Measurements from ENCODE around the gene REXO5. TPM values are rescaled to one million over a fixed set of nuclear protein-coding genes. Genes with fewer than 3 reads are reported as not detected.
A peak's percentile ranks its signal among the peaks of the same experiment; 100 is the strongest.

Gene REXO5
- total and polyA plus RNA-seq, 4 donors: 10.8 to 12.7 (median 11.5) TPM

- peak in 1 of 6 donors; percentile 69 for DNase-seq (ENCODE audit: low read depth in 4 of 6, low spot score in 6 of 6)
- Histone ChIP-seq H3K4me3 (ENCODE audit: low read depth, low read length) (no peak overlapping the region), H3K9me3 (ENCODE audit: control insufficient read depth, insufficient read depth, low read length) (no peaks in the 10 kb centered on the region), H3K27ac (ENCODE audit: low read depth, low read length) (no peak overlapping the region), H3K4me1 (ENCODE audit: control insufficient read depth, insufficient read depth, low read length) (no peaks in the 10 kb centered on the region), H3K36me3 (ENCODE audit: control insufficient read depth, insufficient read depth, low read length) (no peaks in the 10 kb centered on the region), H3K27me3 (ENCODE audit: control insufficient read depth, insufficient read depth, low read length) (no peaks in the 10 kb centered on the region)
- WGBS (ENCODE audit: insufficient coverage): no CpG with 5 or more reads among the region's 7 CpGs
These were observed 73.1 kb downstream of the REXO5 start for GRCh38 chr16:20879175-20880040.

DNA sequence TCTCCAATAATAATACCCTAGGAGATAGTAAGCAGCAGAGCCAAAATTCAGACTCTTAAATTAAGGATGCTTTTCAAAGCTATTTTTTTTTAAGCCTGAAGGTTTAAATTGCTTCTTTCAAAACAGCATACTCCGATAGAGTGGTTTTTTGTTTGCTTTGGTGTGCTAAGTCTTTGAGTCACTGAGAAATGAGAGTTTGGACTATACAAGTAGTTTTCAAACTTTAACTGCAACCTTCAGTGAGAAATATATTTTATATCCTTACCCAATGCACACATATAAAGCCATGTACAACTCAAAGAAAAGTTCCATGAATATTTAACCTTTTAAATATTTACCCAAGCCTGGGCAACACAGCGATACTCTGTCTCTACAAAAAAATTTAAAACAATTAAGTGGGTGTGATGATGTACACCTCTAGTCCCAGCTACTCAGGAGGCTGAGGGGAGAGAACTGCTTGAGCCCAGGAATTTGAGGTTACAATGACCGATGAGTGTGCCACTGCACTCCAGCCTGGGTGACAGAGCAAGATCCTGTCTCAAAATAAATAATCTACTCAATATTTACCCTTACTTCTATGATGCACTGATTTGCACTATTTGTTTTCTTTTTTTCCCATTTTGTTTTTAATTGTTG, 74.7 kb downstream of the REXO5 start:
- WGBS (ENCODE audit: insufficient coverage): 80% methylated on average over 1 of the region's 3 CpGs
- Histone ChIP-seq H3K36me3 (ENCODE audit: control insufficient read depth, insufficient read depth, low read length) (no peaks in the 10 kb centered on the region), H3K27ac (ENCODE audit: low read depth, low read length) (no peak overlapping the region), H3K4me1 (ENCODE audit: control insufficient read depth, insufficient read depth, low read length) (no peaks in the 10 kb centered on the region), H3K9me3 (ENCODE audit: control insufficient read depth, insufficient read depth, low read length) (no peaks in the 10 kb centered on the region), H3K4me3 (ENCODE audit: low read depth, low read length) (no peak overlapping the region), H3K27me3 (ENCODE audit: control insufficient read depth, insufficient read depth, low read length) (no peaks in the 10 kb centered on the region)
- DNase-seq (ENCODE audit: low read depth in 4 of 6, low spot score in 6 of 6): no peak

DNA sequence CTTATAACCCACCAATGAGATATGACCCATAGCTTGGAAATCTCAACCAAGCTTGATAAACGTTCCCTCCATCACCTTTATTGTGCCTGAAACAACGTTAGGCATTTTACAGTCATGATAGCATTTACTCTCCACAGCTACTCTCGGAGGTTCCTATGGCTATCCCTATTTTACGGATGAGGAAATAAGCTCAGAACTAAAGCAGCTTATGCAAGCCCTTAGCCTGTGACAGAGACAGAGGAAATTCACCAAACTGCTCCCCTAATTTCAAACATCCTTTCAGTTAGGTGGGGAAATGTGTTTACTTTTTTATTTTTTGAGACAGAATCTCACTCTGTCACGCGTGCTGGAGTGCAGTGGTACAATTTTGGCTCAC, 75.2 kb downstream of the REXO5 start:
- H3K36me3 ChIP-seq (ENCODE audit: control insufficient read depth, insufficient read depth, low read length): no peaks in the 10 kb centered on the region
- H3K4me3 ChIP-seq (ENCODE audit: low read depth, low read length): no peak overlapping the region
- H3K27me3 ChIP-seq (ENCODE audit: control insufficient read depth, insufficient read depth, low read length): no peaks in the 10 kb centered on the region
- no peak for DNase-seq (ENCODE audit: low read depth in 4 of 6, low spot score in 6 of 6)
- H3K9me3 ChIP-seq (ENCODE audit: control insufficient read depth, insufficient read depth, low read length): no peaks in the 10 kb centered on the region
- WGBS (ENCODE audit: insufficient coverage): no CpG with 5 or more reads among the region's 6 CpGs
- H3K4me1 ChIP-seq (ENCODE audit: control insufficient read depth, insufficient read depth, low read length): no peaks in the 10 kb centered on the region
- no peak overlapping the region for H3K27ac ChIP-seq (ENCODE audit: low read depth, low read length)

- Histone ChIP-seq H3K27ac (ENCODE audit: low read depth, low read length) (no peak overlapping the region), H3K27me3 (ENCODE audit: control insufficient read depth, insufficient read depth, low read length) (no peaks in the 10 kb centered on the region), H3K4me1 (ENCODE audit: control insufficient read depth, insufficient read depth, low read length) (no peaks in the 10 kb centered on the region), H3K9me3 (ENCODE audit: control insufficient read depth, insufficient read depth, low read length) (no peaks in the 10 kb centered on the region), H3K4me3 (ENCODE audit: low read depth, low read length) (no peak overlapping the region), H3K36me3 (ENCODE audit: control insufficient read depth, insufficient read depth, low read length) (no peaks in the 10 kb centered on the region)
- WGBS (ENCODE audit: insufficient coverage): no CpG with 5 or more reads among the region's 5 CpGs
- DNase-seq (ENCODE audit: low read depth in 4 of 6, low spot score in 6 of 6): no peak
These were observed 77.4 kb downstream of the REXO5 start for GRCh38 chr16:20883554-20884239.

DNA sequence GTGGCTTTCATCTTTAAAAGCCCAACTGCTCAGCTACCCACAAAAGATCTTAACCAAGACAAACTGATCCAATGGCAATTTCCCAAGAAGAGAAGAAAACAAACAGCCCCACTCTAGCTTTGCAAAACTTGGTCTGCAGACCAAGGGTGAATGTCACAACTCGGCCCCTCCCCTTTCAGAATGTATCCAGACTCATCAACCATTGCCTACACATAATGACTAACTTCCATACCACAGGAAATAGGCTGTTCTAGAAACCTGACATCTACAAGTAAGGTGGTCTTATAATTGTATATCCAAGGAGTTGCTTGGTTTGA, 77.9 kb downstream of the REXO5 start:
- WGBS (ENCODE audit: insufficient coverage): 60% methylated on average over 1 of the region's 1 CpG
- Histone ChIP-seq H3K4me1 (ENCODE audit: control insufficient read depth, insufficient read depth, low read length) (no peaks in the 10 kb centered on the region), H3K27me3 (ENCODE audit: control insufficient read depth, insufficient read depth, low read length) (no peaks in the 10 kb centered on the region), H3K4me3 (ENCODE audit: low read depth, low read length) (no peak overlapping the region), H3K9me3 (ENCODE audit: control insufficient read depth, insufficient read depth, low read length) (no peaks in the 10 kb centered on the region), H3K27ac (ENCODE audit: low read depth, low read length) (no peak overlapping the region), H3K36me3 (ENCODE audit: control insufficient read depth, insufficient read depth, low read length) (no peaks in the 10 kb centered on the region)
- no peak for DNase-seq (ENCODE audit: low read depth in 4 of 6, low spot score in 6 of 6)

GRCh38 chr16:20886320-20886719, 80.0 kb downstream of the REXO5 start:
- no peak overlapping the region for H3K4me3 ChIP-seq (ENCODE audit: low read depth, low read length)
- no peak for DNase-seq (ENCODE audit: low read depth in 4 of 6, low spot score in 6 of 6)
- no CpG with 5 or more reads among the region's 1 CpG for WGBS (ENCODE audit: insufficient coverage)
- no peaks in the 10 kb centered on the region for H3K9me3 ChIP-seq (ENCODE audit: control insufficient read depth, insufficient read depth, low read length)
- H3K27ac ChIP-seq (ENCODE audit: low read depth, low read length): no peak overlapping the region
- no peaks in the 10 kb centered on the region for H3K27me3 ChIP-seq (ENCODE audit: control insufficient read depth, insufficient read depth, low read length)
- H3K36me3 ChIP-seq (ENCODE audit: control insufficient read depth, insufficient read depth, low read length): no peaks in the 10 kb centered on the region
- no peaks in the 10 kb centered on the region for H3K4me1 ChIP-seq (ENCODE audit: control insufficient read depth, insufficient read depth, low read length)

DNA sequence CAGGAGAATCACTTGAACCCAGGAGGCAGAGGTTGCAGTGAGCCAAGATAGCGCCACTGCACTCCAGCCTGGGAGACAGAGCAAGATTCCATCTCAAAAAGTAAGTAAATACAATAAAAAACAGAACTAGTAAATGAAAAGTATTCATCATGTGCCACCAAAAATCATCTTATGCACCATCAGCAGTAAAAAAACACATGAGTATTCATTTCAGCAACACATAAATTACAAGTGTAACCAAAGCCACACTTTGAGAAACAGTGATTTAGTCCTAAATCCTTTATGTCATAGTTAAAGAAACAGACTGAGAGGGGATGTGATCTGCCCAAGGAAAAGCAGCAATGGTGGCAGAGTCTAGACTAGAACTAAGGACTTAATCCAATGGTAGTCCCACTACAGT, 80.9 kb downstream of the REXO5 start:
- no peak for DNase-seq (ENCODE audit: low read depth in 4 of 6, low spot score in 6 of 6)
- Histone ChIP-seq H3K27ac (ENCODE audit: low read depth, low read length) (no peak overlapping the region), H3K4me3 (ENCODE audit: low read depth, low read length) (no peak overlapping the region), H3K27me3 (ENCODE audit: control insufficient read depth, insufficient read depth, low read length) (no peaks in the 10 kb centered on the region), H3K4me1 (ENCODE audit: control insufficient read depth, insufficient read depth, low read length) (no peaks in the 10 kb centered on the region), H3K9me3 (ENCODE audit: control insufficient read depth, insufficient read depth, low read length) (no peaks in the 10 kb centered on the region), H3K36me3 (ENCODE audit: control insufficient read depth, insufficient read depth, low read length) (no peaks in the 10 kb centered on the region)
- WGBS (ENCODE audit: insufficient coverage): no CpG with 5 or more reads among the region's 1 CpG

DNA sequence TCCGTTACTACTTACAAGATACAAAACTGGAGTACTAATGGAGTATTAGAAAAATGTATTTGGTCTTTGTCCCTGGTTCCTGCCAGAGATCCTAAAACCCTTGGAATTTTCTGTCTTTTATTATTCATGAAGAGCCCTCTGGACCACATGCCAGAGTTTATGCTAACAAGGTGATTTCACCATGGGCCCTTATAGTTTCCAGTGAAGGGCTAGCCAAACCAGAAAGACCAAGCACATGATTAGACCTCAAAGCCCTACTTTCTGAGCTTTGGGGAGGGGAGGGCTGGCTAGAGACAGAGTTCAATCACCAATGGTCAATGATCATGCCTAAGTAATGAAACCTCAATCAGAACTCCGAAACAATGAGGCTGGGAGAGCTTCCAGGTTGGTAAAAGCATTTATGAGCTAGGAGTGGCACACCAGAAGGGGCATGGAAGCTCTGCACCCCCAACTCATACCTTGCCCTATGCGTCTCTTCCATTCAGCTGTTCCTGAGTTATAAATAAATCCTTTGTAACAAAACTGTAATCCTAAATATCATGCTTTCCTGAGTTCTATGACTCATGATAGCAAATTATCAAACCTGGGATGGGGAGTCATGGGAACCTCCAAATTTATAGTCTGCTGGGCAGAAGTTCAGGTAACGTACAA, 83.4 kb downstream of the REXO5 start:
- H3K4me1 ChIP-seq (ENCODE audit: control insufficient read depth, insufficient read depth, low read length): no peaks in the 10 kb centered on the region

DNA sequence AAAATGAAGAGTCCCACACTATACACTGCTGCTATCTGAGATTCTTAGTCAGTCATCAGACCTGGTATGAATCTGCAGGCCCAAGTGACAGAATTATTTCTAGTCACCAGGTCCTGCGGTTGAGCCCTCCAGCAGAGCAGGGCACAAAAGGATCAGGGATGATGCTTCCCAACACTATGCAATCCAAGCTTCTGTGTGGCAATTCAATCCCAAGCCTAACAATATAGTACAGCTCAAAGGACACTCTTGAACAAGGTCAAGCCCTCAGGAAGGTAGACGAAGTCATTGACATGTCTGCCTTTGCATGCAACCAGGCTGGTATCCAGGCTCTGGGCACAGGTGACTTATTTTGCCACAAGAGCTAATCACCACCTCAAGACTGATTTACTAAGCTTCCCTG, 88.1 kb downstream of the REXO5 start:
- Histone ChIP-seq H3K27me3 (ENCODE audit: control insufficient read depth, insufficient read depth, low read length) (no peaks in the 10 kb centered on the region), H3K4me3 (ENCODE audit: low read depth, low read length) (no peak overlapping the region), H3K36me3 (ENCODE audit: control insufficient read depth, insufficient read depth, low read length) (peaks cover 4% of the 10 kb centered on the region), H3K27ac (ENCODE audit: low read depth, low read length) (no peak overlapping the region), H3K9me3 (ENCODE audit: control insufficient read depth, insufficient read depth, low read length) (no peaks in the 10 kb centered on the region), H3K4me1 (ENCODE audit: control insufficient read depth, insufficient read depth, low read length) (no peaks in the 10 kb centered on the region)
- 90% methylated on average over 2 of the region's 2 CpGs for WGBS (ENCODE audit: insufficient coverage)
- no peak for DNase-seq (ENCODE audit: low read depth in 4 of 6, low spot score in 6 of 6)

More for the DNA sequence above, 83.4 kb downstream of the REXO5 start:
- DNase-seq (ENCODE audit: low read depth in 4 of 6, low spot score in 6 of 6): no peak
- H3K36me3 ChIP-seq (ENCODE audit: control insufficient read depth, insufficient read depth, low read length): peaks cover 4% of the 10 kb centered on the region
- H3K27me3 ChIP-seq (ENCODE audit: control insufficient read depth, insufficient read depth, low read length): no peaks in the 10 kb centered on the region
- no peak overlapping the region for H3K27ac ChIP-seq (ENCODE audit: low read depth, low read length)
- no peak overlapping the region for H3K4me3 ChIP-seq (ENCODE audit: low read depth, low read length)
- no peaks in the 10 kb centered on the region for H3K9me3 ChIP-seq (ENCODE audit: control insufficient read depth, insufficient read depth, low read length)
- 100% methylated on average over 1 of the region's 4 CpGs for WGBS (ENCODE audit: insufficient coverage)
